Activated effector memory CD4-positive, alpha-beta T cell treated with anti-CD3 and anti-CD28 coated beads, Interleukin-2, amount 50 U/mL, for 16 hours (primary cell): Measurements from ENCODE around the gene AIG1.
"Not testable (repeated sequence)": the region's sequence is repeated elsewhere in the genome, so short reads cannot be mapped to it uniquely, and the experiment has no call there.

Experiments
- DNase-seq: peaks from one replicate; pipeline ENCODE4 v3.0.0-alpha.2; 2020

The AIG1 gene

DNA sequence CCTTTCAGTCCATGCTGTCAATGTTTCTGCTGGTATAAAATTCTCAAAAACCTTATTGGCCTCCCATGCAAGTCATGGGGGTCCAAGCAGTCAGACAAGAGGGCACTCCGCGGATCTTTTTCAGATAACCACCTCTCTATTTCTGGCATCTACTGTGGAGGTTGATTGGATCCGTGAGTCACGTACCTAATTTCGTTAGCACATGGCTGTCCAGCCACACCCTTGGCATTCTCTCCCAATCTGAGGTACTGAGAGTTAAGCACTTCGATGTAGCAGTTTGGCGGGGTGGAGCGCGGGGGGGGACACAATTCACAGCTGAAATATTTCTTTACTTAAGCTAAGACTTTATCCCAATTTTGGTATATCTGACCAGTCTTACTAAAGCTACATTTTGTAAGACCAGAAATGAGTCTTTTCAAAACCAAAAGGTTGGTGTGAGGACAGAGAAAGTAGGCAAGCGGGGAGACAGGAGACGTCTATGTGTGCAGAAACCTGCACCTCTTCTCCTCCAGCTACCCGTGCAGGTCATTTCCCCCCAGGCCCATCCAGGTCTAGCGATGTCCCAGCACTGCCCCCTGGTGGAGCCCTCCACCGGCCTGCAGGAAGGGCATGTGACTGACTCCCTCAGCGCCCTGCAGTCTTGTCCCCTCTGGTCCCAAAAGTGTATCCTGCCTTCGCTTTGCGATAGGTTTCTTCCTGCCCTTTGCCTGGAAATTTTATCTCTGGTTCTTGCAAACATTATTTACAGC, 276.7 kb downstream of the AIG1 start:
- DNase-seq = peak; percentile 84

DNA sequence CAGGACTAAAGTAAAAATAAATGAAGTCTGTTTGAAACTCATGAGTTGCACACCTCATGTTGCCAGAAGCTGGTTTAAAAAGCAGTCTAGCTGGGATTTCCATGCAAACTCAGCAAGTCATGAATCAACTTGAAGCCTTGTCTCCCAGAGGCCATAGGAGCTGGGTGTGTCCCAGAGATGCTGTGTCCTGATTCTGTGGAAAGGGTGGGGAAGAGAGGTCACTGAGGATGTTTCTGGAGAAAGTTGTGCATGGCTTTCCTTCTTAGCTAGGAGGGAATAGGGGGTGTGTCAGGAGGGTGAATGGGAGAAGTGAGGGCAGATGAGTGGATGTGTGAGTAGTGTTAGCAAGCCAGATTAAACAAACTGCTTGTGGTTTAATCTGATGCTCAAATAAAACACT, 278.5 kb downstream of the AIG1 start:
- DNase-seq = no peak

DNA sequence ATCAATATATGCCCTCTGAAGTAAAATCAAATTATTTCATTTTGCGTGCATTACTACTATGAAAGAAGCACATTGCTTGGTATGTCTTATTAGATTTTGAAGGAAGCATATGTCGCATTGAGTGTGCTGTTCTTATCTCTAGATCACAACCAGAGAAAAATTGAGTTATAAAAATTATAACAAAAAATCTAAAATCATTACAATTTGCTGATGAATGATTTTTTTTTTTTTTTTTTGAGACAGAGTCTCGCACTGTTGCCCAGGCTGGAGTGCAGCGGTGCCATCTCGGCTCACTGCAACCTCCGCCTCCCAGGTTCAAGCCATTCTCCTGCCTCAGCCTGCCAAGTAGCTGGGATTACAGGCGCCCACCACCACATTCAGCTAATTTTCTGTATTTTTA, 284.8 kb downstream of the AIG1 start:
- DNase-seq = not testable (repeated sequence)

DNA sequence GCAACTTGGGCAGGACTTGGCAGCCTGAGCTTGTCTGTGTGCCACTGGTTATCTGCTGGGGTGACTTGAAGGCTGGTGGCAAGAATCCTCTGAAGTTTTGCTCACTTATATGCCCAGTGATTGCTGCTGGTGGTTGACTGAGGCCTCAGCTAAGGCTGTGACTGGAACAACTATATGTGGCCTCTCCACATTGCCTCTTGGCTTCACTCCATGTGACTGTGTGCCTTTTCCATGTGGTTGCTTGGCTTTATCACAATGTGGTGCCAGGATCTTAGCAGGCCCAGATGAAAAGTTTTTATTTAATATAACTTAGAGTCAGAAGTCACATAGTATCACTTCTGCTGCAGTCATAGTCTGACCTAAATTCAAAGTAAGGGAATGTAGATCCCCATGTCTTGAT, 285.3 kb downstream of the AIG1 start:
- no peak for DNase-seq

DNA sequence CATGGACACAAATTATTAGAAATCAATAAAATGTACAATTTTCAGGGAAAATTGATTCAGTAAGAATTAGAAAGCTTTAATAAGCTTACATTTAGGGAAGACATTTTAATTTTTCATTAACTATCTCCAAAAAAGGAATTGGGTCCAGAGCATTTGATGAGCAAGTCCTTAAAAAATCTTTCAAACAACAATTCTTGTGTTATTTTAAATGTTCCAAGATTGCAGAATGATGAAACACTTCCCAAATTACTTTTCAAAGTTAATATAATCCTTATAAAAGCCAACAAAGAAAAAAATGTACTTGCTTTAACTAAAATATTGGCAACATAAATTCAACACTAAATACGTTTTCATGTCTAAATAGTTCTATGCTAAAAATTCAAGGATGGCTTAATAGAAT, 287.8 kb downstream of the AIG1 start:
- no peak for DNase-seq

DNA sequence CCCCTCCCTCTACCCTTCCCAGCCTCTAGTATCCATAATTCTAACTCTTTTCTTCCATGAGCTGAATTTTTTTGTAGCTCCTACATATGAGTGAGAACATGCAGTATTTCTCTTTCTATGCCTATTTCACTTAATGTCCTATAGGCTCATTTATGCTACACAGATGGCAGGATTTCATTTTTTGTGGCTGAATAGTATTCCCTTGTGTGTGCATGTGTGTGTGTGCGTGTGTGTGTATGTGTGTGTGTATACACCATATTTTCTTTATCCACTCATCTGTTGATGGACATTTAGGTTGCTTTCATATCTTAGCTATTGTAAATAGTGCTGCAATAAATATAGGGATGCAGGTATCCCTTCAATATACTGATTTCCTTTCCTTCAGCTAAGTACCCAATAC, 288.8 kb downstream of the AIG1 start:
- no peak for DNase-seq

DNA sequence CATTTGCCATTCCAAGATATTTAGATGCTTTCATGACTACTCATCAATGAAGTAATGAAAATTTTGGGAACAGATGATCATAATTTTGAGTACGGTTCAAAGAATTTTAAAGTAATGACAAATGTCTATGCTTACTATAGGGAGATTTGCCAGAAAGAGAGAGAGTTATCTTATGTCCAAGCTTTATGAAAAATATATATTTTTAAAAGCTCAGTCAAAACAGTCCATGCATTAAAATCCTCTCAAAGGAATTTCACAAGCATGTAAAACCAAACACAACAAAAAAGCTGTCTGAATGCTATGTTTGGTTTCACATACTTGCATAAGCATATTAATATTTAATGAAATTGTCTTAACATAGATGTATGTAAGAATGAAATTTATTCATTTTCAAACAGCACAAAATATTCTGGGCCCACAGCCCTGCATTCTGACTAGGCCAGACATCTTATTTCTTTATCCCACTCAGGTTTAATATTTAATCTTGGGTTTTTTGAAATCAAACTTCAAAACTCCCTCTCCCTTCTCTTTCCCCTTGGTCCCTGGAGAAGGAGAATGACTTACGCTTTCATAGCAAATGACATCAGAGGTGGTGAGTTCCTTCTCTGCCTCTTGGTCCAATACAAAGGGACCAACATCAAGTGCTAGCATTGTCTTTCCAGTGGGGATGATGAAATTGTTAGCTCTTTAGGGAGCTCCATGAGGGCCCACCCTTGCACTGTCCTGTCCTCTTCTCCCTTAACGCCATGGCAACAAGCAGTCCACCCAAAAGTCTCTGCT, 295.6 kb downstream of the AIG1 start:
- no peak for DNase-seq

DNA sequence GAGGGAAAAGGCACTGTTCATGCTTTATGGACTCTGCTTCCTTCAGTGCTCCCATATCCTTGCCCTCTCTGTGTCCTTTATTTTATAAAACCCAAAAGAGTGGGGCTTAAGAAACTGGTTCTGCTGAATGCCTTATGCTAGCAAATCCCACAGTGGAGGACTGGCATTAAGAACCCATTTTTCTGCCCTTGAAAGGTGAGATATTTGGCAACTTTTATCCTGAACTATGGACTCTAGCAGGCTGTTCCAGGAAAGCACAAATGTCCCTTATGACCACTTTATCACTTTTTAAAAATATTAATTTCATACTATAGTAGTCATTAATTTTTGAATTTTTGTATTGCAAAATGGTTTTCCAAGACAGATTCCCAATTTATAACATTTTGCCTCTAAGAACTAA, 296.5 kb downstream of the AIG1 start:
- no peak for DNase-seq

DNA sequence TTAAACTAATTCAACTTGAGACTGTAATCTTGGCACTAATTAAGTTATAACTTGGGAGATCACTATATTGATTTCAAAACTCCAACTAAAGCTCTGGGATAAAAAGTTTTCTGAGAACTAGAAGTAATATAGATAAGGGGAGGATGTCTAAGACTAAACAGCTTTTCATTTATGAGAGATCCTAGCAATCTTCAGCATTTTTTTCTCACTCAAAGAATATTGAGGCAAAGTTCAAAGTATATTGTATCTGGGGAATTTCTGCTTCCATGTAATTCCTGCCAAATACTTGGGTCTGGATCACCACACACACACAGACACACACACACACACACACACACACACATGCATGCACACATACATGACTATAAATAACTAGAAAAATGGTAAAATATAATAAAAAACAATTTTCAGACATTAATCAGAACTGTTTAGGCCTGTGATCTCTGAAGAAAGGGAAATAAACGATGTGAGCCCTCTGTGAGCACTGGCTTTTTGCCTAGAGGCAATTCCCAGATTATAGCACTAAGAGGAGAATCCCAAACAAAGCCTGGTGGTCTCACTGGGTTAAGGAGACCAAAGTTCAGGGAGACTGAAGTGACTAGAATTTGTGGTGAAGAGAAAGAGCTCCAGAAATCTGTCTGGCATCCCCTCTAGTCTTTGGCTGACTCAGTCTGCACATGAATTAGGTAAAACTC, 297.0 kb downstream of the AIG1 start:
- no peak for DNase-seq

DNA sequence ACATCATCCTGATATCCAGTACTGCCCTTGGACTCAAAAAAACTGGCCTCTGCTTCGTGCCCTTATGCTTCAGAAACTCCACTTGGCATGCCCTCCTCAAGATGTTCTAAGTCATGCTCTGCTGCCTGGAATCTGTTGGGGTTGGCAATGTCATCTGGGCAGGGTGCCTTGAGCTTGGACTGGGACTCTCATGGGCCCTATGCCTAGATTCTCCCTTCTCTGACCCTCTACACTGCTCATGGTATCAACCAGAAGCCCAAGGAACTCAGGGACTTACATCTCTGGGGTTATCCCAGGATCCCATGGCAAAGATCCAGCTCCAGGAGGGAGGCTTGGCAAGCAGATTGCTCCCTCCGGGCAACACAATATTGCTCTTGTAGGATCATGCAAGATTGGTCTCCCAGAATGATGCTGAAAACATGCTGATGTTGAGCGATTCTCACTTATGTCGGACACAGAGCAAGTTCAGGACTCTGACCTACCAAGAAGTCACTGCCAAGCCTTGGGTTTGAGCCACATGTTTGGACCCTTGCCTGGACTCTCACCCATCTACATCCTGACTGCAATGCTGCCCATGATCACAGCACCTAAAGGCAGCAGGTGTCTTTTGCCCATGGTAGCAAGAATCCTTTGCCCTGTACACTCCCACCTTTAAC, 301.0 kb downstream of the AIG1 start:
- DNase-seq = no peak

DNA sequence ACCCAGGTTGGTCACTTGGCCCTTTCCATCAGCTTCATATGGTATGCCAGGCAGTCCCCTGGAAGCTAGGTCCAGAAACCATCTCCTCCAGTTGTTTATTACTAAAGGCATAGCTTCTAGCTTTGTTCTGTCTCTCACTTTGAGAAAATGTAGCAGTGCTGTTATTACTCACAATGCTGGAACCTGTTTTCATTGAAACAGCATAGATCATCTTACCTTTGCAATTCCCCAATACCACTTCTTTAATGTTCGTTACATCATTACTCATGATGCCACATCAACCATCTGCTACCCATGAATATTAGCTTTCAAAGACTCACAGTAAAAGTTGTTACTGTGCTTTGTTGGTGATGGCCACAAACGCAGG, 301.5 kb downstream of the AIG1 start:
- DNase-seq = no peak

DNA sequence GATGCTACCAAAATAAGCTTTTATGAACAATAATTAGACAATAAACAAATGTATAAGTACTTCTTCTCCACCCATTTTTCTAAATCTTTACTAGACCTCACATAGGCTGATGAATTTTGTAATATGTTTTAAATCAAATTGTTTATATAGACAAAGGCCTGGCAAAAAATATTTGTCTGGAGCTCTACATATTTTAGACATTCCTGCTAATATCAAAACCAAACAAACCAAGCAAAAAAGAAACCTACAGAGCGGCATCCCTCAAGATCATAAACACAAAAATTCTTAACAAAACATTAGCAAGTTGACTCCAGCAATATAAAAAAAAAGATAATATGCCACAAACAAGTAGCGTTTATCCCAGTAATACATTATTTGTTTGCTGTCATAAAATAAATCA, 302.6 kb downstream of the AIG1 start:
- no peak for DNase-seq

DNA sequence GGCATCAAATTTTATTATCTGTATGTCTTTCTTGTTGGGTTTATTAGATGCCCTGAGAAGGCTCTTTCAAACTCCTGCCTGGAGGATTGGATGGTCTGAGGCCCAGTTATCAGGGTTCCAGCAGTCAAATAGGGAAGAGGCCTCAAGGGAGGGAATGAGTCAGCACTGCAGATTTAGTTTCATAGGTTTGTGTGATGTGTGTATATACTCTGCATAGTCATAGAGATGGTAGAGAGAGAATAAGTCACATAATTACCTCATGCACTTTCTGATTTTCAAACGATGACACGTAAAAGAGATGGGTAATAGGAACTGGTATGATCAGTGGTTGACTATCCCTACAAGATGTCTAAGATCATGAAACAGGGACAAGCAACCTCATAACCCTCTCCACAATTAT, 307.7 kb downstream of the AIG1 start:
- DNase-seq = no peak

DNA sequence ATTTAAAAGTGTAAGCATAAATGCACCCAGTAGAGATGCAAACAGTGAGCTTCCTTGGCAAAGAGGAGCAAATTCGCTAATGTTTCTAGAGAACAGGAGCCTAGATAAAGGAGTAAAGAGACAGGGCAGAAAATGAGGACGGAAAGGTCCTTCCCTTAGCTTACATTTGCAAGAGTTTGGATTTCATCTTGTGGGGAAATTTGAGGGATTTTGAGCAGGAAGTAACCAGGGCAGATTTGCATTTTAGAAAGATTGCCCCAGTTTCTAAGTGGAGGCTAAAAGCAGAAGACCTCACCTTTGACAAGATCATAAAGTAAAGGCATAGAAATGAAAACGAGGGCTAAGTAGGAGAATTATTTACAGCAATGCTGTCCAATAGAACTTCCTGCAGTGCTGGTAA, 309.3 kb downstream of the AIG1 start:
- DNase-seq = no peak

DNA sequence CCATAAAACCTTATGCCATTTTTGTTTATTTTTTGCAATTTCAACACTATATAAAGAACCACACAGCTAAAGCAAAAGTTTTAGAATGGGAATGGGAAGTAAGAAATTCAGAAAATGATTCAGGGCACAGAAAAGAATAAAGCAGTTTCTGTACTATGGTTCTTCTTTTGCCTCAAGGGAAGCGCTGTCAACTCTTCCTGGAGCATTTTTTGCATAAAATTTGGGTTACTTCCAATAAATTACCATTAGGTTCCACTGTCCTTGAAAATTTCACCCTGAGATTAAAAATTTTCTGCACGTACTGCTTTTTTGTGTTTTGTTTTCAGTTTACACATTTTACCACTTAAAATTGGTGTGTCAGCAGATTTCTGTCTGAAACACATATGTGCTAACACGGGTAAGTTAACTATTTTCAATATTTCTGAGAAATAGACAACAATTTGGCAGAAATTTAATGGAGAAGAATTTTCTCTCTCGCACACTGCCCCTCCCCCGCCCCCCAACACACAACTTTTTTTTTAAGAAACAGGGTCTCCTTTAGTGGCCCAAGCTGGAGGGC, 310.2 kb downstream of the AIG1 start:
- no peak for DNase-seq

DNA sequence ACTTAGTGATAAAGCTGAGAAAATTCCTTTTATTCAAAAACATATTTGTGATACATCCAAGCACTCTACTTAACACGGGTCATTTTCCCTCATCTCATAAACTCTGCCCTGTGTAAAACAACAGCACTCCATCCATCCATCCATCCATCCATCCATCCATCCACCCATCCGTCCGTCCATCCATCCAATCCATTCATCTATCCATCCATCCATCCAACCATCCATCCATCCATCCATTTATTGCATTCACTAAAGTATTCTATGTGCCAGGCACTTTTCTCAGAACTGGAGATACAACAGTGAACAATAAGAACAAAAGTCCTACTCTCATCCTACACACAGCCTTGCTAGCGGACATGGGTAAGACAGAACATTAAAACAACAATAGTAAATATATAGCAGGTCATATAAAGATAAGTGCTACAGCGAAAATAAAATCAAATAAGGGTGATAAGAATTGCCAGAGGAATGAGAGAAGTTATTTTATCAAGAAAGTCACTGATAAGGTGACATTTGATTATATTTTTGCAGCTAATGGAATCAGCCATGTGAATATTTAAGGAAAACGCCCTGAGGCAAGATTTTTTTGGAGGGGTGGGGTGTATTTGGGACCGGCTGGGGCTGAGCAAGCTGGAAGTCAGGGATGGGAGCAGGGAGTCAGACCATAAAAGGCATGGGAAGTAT, 311.7 kb downstream of the AIG1 start:
- DNase-seq = no peak

DNA sequence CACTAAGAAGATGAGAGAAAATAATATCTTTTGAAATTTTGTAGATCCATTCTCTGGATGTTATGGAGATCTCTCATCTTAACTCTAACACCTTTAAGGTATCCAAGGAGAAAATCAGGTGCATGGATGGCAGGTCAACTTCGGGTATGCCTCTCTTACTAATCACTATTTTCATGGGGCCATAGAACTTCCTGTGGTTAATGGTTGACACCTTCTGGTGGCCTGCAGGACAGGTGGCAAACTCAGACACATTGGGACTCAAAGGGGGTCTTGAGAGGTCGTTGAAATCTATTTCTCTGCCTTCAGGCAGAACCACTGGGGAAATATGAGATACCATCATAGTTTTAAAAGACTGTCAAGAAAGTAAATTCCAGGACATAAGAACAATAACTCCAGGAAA, 313.3 kb downstream of the AIG1 start:
- DNase-seq = no peak

DNA sequence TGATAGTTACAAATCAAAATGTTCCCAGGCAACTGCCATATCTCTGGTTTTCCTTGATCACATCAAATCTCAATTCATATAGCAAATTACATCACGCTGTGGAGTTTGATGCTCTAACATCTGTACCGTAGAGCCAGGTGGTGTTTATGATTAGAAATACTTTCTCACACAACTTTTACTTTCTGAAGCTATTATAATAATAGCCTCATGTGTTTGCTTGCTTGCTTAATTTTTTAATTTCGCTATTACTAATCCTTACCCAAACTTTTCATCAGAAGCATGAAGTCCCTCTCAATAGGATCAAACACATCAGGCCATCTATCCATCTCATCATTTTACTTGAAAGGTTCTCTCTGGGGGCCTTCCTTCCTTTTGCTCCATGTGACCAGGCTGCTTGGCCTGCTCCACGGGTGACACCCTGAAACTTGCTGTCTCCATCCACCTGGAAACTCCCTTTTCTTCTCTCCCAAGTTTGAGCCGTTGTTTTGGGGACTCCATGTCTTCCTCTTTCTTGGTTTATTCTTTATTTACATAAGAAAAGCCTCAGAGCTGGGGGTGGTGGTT, 314.4 kb downstream of the AIG1 start:
- no peak for DNase-seq

DNA sequence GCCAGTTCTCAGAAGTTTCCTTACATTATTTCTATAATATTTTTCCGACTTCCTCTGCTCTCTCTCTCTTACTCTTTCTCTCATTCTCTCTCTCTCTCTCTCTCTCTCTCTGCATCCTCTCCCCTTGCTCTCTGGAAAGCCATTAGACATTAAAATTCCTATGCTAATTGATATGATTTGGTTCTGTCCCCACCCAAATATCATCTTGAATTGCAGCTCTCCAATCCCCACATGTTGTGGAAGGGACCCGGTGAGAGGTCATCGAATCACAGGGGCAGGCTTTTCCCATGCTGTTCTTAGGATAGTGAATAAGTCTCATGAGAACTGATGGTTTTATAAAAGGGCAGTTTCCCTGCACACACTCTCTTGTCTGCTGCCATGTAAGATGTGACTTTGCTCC, 315.7 kb downstream of the AIG1 start:
- DNase-seq = no peak

DNA sequence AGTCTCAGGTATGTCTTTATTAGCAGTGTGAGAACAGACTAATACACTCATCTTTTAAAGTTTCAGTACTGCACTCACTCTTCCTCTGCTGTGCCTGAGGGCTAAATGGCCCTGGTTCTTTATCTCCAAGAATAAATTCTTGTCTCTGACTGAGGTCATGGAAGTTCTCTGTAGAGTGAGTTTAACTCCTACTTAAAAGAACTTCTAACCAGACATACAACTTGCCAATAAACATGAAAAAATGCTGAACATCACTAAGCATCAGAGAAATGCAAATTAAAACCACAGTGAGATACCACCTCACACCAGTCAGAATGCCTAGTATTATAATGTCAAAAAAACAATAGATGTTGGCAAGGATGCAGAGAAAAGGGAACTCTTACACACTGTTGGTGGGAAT, 316.2 kb downstream of the AIG1 start:
- DNase-seq = no peak

DNA sequence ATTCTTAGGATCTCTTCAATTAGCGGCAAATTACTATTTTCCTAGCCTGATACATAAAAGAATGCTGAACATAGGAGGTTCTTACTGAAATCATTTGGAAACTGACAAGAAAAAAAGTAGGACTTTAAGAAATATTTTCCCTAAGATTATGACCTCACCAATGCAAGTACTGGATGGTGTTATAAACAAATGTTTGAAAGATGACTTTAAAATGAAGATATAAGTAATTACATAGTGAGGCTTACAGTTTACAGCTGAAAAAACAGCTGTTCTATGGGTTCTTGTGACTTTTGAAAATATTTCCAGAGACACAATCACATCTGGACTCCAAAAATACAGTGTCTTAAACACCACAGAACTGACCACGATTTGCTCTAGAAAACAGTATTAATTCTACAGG, 324.9 kb downstream of the AIG1 start:
- no peak for DNase-seq

DNA sequence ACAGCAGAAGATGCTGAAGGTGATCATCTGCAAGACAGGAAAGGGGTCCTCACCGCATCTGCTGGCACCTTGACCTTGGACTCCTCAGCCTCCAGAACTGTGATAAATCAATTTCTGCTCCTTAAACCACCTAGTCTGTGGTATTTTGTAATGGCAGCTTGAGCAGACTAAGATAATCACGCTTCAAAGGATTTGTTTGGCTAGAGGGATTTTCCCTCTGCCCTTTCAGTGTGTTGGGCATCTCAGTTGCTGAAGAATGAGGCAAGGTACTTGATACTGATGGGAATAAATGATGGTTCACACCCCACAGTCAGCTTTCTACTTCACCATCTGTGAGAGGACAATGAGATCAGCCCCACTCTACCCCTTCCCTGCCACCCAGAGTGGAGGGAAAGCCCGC, 329.6 kb downstream of the AIG1 start:
- no peak for DNase-seq
